Activated naive CD4-positive, alpha-beta T cell treated with Interleukin-2 at 50 U/mL for 16 hours (primary cell): ENCODE measurements around the gene WDFY2.

Experiments
- DNase-seq: peaks from one replicate; pipeline ENCODE4 v3.0.0-alpha.2; 2020

Gene WDFY2

DNA sequence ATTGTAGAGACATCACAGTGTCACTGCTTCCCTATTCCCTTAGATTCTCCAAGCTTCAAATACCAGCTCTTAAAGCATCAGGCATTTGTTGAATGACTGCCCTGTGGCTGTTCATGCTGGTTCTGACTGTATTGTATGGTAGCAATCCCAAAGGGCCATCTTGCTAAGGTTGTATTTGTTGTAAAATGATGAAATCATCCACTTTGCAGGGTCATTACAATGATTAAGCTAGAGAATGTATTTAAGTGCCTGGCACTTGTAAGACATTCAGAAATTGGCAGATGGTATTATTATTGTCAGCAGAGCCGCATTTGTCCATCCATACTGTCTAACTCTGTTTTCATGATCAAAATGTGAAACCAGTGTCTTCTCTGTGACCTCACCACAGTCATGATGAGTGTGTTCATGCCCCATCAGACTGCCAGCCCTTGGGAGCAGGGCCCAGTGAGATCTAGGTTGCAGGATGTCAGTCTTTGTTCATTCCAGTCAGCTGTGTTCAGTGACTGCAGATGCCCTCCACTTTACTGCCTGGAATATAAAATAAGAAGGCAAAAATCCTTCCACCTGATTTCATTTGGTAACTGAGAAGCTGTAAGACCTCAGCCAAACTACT is 133.6 kb downstream of the WDFY2 start:
- DNase-seq, result no peak

DNA sequence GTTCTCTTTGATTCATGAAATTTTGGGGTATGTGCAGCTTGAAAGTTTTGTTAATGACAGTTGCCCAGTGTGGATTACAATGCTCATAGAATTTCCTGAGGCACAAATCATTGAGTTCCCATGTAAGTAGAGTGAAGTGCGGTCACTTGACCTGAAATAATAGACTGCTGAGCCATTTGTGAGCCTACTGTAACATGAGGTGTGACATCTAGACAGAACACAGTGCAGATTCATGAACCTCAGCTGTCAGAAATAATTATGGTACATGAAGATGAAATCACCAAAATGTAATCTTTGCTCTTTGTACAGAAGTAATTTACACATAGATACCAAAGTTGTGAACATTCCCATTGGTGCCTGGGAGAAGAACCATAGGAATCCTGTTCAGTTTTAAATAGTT is 135.1 kb downstream of the WDFY2 start:
- DNase-seq, result no peak

DNA sequence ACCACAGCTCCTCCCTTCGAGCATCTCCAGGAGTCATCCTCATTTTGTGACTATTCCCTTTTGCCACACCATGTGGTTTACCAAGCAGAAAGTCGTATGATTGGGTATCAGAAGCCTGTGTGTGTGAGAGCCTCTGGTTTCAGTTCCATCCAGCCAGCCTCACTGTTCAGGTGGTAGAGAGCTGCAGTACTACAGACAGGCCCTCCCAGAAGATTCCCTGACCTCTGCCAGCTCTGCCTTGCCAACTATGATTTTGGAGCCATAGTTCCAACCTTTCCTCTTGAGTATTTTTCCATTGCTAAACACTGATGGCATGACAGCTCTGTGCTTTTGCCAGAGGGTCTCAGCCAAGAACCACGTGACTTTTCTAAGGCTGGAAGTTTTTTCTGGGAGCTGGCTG is 137.2 kb downstream of the WDFY2 start:
- no peak for DNase-seq

DNA sequence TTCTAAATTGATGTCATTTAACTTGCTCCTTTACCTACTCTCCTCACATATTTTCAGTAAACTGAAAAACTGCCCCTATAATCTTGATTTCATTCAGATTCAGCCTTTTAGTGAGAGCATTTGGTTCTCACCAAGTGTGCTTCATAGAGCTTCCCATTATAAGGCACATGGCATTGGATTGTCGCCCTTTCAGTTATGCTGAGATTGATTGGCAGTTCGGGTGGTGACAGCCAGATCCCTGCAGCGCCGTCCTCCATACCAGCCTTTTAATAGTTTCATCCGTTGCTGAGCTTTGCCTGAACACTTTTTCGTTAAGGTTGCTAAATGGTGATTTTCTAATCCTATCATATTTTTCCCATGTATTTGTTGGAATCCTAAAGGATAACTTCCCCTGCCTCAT is 139.3 kb downstream of the WDFY2 start:
- no peak for DNase-seq

DNA sequence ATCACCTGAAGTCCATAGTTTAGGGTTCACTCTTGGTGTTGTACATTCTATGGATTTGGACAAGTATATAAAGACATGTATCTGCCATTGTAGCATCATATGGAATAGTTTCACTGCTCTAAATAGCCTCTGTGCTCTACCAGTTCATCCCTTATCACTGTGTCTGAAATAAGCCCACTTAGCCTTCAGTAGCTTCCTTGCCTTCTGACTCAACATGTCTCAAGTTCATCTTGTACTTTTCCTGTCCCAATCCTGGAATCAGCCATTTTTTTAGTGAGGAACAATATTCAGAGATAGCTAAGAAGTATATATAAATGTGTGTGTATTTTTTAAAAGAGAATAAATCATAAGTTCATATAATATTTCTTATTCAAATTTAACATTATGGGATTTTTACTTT is 140.5 kb downstream of the WDFY2 start:
- no peak for DNase-seq

DNA sequence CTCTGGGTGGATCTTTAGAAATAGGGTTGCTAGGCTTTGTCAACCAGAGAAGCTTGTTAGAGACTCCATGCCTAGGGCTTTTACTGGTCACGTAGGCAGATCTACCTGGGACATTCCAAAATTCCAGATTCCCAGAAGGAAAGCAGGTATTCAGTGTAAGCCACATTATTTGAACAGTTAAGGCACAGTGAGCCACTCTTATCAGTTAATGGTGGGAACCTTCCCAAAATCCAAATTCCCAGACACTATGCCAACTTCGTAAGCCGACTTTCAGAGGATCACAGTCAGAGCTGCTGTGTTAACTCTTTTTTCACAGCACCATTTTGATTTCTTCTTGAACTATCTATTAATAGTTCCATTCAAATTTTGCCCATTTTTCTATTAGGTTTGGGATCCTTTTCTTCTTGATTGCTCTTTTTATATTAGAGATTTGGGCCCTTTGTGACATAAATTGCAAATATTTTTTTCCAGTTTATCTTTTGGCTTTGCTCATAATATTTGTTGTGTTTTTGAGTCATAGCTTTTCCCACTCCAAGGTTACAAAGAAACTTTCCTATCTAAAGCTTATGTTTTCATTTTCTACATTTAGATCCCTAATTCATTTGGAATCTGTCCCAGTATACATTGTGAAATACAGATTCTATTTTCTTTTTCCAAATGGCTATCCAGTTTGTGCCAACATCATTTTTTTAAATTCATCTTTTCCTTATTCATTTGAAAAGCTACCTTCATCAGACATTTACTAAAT is 142.4 kb downstream of the WDFY2 start:
- no peak for DNase-seq

DNA sequence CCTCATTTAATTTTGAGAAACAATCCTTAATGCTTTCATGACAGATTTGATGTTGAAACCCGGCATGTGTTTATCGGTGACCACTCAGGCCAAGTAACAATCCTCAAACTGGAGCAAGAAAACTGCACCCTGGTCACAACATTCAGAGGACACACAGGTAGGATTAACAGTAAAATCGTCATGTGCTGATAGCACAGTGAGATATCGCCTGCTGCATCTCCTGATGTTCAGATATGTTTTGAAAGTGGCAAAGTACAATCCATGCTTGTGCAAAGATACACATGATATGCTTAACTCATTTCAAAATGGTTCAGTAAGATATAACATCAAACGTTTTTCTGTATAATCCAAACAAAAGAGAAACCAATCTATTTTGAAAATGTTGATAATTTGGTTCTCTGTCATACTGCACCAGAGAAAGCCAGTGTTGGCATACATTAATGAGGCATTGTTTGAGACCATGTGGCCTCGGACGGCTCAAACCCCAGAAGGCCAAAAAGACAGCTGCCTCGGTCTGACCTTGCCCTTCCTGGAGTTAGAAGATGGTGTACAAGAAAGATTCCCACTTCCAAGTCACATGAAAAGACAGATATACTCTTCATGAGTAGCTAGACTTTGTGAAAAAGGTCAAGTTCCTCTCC is 143.5 kb downstream of the WDFY2 start:
- no peak for DNase-seq

DNA sequence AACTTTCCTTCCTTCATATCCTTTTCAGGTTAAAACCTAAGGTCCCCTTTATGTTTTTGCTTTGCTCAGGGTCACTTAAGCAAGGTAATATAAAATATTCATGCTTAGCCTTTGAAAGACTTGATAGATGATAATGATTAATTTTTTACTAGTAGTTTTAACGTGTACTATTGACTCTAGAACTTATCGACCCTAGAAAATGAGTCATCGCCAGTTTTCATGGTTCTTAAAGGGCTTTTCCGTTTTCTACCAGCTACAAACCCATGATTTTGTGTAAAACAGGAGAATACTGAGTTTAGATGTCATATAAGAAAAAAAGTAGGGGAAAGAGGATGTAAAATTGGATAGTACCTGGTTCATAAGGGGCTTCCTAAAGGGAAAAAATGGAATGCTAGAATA is 144.0 kb downstream of the WDFY2 start:
- DNase-seq, result no peak

DNA sequence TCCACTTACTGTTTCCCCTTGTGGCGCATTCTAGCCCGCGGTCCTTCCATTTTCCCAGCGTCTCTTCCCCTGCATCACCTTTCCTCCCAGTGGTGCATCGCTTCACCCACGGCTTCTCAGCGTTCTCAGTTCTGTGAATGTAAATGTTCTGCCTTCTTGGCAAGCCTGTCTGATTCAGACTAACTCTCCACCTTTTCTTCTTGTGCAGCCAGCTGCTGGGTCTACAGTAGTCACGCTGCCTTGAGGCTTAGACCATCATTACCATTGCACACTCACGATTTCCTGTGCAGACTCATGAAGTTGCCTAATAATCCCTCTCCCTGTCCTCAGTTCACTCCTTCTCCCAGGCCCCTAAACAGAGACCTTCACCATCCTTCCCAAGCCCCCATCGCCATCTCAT is 144.7 kb downstream of the WDFY2 start:
- no peak for DNase-seq

DNA sequence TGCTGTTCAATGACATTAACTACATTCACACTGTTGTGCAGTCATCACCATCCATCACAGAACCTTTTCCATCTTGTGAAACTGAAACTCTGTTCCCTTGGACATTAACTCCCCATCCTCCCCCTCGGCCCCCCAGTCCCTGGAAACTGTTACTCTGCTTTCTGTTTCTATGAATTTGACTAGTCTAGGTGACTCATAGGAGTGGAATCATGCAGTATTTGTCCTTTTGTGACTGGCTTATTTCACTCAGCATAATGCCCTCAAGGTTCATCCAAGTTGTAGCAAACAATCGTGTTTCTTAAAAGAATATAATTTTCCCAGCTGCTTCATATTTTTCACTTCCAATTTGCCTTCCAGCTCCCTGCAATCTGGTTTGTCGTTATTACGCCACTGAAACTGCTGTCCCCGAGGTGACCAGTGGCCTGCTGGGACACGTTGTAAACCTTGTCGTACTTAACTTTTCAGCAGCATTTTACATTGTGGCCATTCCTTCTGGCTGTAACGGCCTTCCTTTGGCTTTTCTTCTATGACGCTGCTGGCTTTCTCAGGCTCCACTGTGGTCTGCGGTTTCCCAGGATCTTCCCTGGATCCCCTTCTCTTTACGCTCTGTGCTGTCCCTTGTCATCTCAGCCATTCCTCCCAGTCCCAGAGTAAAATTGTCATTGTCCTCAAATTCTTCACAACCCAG is 145.7 kb downstream of the WDFY2 start:
- peak; percentile 44 for DNase-seq

DNA sequence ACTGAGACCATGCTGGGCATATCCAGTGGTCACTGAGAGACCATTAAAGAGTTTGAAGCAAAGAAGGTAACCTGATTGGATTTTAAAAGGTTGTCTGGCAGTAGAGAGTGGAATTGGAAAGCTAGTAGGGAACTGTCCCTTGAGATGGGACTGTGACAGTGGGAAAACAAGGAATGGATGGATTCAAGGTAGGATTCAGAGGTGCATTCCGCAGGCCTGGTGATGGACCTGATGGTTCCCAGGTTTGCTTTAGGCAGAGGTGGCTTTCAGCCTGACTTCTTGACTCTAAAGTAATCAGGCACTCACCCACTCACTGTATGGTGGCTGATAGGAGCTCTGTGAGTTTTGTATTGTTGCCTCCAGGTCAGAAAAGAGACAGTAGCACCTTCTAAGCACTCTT is 146.7 kb downstream of the WDFY2 start:
- no peak for DNase-seq

DNA sequence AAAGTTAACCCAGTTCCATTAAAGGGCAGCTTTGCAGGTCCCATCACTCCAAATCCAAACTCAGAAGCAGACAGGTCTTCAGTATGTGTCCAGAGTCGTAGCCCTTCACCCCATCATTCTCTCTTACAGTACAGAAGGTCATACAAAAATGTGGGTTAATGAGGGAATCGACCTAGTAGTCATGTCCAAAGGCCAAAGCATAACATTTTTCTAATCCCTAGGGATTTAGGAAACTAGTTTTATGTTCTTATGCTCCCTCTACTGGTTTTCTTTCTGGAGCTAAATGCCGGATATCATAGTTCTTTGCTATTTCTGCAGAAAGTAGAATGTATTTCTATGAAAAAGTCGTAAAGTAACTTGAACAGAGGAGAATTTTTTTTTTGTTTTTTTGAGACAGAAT is 147.5 kb downstream of the WDFY2 start:
- no peak for DNase-seq

DNA sequence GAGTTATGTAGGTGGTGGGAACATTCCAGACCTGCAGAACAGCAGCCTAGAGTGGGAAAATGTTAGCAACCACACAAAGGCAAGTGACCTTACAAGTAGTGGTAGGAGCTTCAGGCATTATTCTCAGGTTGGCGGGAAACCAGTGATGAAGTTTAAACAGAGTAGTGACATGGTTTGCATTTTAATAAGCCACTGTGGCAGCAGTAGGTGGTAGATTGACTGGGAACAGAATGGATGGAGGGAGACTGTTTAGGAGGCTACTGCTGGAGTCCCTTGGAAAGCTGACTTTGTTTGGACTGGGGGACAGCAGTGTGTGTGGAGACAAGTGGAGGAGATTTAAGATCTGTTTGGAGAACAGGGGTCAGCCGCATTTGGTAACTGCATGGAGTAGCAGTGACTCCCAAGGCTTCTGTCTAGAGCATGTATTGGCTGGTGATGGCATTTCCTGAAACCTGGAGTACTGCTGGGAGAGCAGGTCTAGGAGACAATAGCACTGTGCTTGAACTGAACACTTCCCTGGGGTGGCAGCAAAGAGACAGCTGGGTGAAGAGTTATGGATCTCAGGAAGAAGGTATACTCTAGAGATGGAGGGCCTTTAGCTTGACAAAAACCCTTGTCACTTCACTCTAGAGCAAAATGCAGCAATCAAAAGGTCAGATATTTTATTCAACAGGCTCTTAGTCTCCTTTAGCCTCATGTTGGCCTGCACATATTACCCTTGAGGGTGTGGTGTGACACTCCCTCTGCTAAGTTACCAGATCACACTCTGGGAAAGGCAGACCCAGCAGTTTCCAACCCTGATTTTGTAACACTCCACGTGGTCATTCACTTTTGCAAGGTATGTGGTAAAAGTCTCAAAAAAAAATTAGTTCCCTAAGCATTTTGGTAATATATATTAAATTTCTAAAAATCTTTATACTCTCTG is 149.4 kb downstream of the WDFY2 start:
- DNase-seq, result no peak

DNA sequence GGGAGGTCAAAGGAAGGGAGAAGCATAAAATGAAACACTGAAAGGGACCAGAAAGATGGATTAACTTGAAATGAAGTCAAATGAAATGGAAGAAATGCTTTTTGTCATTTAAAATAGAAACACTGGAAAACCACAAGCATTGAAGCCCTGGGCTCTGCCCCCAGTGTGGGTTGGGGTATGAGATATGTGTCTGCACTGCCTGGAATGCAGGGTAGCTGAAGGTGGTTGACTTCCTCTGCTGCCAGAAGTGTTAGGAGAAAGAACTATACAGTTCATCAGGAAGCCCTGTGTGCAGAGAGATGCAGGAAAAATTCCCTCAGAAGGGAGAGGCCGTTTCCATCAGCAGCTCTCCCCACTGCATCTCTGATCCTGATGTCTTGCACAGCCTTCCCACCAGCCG is 150.5 kb downstream of the WDFY2 start:
- DNase-seq, result no peak

DNA sequence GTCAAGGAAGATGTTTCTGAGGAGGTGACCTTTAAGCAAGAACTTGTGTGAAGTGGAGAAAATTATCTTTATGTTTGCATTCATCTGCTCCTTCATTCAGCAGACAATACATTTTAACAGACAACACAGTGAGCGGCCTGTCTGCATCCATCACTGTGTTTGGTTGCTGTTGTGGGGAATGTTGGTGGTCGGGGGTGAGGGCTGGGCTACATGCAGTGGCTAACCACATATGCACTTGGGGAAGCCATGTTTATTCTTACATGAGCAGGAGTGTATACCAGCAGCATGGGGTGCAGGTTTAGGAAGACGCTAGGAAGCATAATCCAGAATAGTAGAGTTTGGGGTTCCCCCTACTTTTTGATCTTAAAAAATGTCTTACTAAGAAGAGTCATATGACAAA is 153.3 kb downstream of the WDFY2 start:
- DNase-seq, result no peak

DNA sequence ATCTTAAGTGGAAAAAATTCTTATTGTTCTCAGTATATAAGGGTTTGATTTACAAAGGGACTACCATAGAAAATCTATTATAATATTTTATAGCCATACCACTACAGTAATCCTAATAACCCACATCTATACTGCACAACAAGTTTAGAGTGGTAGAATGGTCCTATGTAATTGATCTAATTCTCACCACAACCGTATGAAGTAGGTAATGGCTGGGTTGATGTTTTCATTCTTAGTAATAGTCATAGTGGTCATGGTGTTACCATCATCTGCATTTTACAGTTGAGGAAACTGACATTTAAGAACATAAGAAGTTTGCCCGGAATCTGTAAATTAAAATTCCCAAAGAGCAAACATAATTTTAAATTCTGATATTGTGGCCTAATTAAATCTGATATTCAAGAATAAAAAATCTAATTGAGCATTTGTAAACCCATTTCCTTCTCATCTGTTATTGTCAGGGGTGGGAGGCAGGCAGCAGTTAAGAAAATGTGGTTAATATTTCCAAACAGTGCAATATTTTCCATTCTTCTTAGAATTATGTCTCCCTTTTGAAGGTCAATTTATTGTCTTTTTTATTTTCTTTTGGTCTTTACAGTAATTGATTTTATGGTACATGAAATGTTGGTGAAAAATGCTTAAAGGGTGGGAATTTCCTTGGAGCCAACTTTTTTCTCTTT is 154.1 kb downstream of the WDFY2 start:
- no peak for DNase-seq

DNA sequence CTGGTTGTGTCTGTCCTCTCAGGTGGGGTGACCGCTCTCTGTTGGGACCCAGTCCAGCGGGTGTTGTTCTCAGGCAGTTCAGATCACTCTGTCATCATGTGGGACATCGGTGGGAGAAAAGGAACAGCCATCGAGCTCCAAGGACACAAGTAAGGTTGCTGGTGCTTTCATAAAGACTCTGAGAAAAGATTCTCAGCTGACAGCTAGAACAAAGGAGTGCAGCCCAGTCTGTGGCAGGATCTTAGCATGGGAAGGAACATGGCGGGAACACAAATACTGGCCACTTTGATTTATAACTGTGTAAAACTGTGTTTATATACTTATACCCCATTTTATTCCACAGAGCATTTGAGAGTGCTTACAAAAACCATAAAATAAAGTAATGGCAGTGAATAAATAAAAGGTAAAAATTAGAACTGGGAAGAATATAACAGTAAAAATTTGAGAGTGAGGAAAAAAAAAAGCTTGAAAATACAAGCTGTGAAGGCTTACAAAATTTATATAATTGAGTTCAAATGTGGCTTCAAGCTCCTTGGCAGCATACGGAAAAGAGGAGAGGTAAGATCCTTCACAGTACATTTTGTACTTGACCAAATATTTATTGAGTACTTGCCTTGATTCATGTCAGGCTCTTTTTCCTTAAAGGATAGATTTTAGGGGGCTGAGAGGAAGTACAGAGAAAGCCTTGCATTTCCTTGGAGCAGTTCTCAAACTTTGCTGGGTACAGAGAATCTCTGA is 154.9 kb downstream of the WDFY2 start:
- DNase-seq, result no peak

DNA sequence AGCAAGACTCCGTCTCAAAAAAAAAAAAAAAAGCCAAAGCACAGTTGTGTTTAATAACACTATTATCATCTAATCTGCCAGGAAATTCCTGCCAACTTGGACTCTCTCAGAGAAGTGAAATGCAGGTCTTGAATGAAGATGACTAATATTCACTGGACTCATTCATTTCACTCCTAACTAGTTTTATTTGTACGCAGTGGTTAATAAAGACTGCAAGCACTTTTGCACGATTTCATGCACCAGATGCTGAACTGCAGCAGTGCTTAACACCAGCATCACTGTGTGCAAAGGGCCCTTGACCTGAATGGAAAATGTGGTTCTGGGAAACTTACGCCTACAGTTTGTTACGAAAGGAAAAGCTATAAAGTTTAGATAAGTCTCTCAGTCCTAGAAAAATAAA is 156.4 kb downstream of the WDFY2 start:
- no peak for DNase-seq

DNA sequence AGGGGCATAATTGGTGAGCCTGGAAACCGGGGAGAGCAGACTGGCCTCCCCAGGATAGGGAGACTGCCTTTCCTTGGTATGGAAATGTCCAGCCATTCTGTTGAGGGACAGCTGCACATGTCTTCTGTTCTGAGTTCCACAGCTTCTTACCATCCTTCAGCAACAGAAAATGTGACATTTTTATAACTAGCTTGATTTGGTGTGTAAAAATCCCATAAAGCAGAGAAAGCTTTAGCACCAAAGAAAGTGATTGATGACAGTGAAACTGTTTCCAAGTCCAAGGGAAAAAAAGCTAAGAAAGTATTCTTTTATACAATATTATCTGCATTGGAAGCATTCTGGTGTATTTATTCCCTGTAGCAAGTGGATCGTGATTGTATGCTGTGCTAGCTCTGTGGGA is 157.8 kb downstream of the WDFY2 start:
- DNase-seq, result no peak

DNA sequence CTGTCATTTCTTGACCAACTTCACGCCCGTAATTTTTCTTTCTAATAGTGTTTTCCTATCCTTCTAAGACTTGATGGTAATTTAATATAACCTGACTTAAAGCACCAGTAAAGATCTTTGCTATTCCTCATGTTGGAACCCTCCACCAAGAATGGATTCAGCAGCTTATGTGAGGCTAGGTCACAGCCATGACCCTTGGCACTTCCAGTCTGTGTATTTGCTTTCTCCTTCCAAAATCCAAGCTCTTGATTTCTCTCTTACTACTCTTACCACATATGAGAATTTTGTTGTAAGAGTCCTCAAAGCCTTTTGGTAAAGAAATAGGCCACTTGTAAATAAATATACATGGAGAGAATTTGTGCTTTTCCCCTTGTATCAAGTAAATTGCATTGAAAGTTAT is 158.3 kb downstream of the WDFY2 start:
- DNase-seq, result no peak

DNA sequence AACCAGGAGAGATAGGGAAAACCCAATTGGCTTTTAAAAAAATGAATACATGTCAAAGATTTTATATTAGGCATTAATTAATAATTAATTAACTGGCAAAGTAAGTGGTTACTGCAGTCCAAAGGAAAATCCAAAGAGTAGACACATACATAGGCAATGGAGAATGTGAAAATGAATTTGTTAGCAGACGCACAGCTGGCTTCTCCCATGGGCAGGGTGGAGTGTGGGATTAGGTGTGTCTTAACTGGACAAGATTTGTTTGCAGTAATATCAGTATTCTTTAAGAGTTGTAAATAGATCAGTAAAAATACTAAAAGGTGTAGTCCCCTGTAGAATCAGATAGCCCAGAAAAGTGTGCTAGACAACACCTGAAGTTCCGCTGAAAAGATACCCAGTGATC is 161.0 kb downstream of the WDFY2 start:
- no peak for DNase-seq

DNA sequence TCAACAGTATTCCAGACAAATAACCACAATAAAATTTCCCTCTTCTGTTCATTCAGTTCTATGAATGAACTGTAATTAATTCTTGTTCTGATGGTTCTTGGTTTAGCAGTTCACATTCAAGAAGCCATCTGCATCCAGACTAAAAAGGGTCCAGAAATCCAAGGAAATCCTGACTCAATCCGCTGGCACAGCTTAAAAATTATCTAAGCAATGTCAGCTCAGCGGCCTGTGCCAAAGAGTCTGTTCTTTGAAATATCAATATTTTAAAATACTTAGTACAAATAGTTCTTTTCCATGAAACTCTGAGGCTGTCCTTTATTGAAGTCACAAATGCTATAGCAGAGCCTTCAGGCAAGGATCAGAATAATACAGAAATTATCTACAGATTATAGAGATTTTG is 162.5 kb downstream of the WDFY2 start:
- no peak for DNase-seq
